AG04450 (cell line): ENCODE measurements around the gene URB1. TPM values are rescaled to one million over a fixed set of nuclear protein-coding genes. Genes with fewer than 3 reads are reported as not detected.

Experiments
- CTCF ChIA-PET: fragments of 300-600, 350-600 bp; formaldehyde crosslinking; extraction: SDS; loops from one replicate; lab custom pipeline; 2022; ENCODE audit warnings: antibody characterized with exemption, inconsistent platforms; lab: Charles Lee
- POLR2A ChIA-PET: fragments of 350-600 bp; formaldehyde crosslinking; extraction: SDS; loops from one replicate; lab custom pipeline; 2021; ENCODE audit warnings: antibody characterized with exemption, inconsistent platforms; lab: Yijun Ruan, JAX
- DNase-seq: peaks from one replicate; pipeline ENCODE4 v3.0.0-alpha.2; 2011; ENCODE audit warnings: low read depth, low spot score
- H3K27ac ChIP-seq: one replicate; pipeline ENCODE4 v1.5.1; 2012; ENCODE audit warnings: low read depth, low read length, control low read depth
- H3K27me3 ChIP-seq: one replicate; pipeline ENCODE4 v1.6.0; 2012; ENCODE audit warnings: low read length; ENCODE audit not compliant: control insufficient read depth, insufficient read depth
- H3K4me3 ChIP-seq: 2 replicates; pipeline ENCODE4 v1.5.1; 2011; ENCODE audit warnings: mild to moderate bottlenecking, low read depth, low read length, control low read depth
- H3K9me3 ChIP-seq: 2 replicates; pipeline ENCODE4 v1.5.1; 2012; ENCODE audit warnings: low read length; ENCODE audit not compliant: control insufficient read depth, insufficient read depth
- polyA plus RNA-seq: library from polyadenylated mRNA; depleted of rRNA; stranded (reverse); fragments of >200 nt; gene quantifications from 2 replicates; pipeline ENCODE4 v1.2.3, GENCODE V29; 2011
- TF ChIP-seq, protein P1 (sequence below): IDR thresholded peaks from 2 replicates; pipeline ENCODE4 v1.5.1; 2011; ENCODE audit warnings: low read depth, low read length, control low read depth, inconsistent platforms

The URB1 gene
- polyA plus RNA-seq, 1 experiment, result 7.6 TPM

DNA sequence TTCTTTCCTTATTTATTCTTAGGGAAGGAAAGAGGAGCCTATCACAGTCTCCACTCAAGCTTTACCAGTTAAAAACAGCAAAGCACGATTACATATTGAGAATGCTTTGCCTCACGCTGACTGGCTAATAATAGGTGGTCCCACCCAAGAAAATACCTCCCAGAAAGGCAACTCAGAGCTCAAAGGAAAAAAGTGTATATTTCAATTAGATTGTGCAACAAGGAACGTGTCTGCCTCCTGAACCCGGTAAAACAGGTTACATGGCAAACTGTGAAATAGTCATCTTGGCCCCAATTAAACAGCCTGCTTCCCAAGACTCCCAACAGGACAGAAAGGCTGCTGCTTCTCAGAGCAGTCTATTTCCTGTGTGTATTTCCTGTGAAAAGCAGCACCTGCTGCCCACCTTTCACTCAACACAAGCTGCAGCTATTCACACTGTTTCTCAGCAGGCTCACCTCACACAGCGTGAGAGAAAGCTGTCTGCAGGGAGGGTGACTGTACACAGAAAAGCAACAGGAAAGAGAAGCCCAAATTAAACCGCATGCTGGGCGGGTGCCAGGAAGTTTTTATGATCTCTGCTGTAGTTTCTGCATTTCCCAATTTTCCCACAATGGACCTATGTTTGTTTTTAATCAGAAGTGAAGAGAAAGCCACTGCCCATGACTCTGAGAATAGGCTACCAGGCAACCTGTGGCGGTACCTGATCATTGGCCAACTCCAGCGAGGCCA is 44.0 kb downstream of the URB1 start:
- CTCF ChIA-PET, result interaction anchor here (1.3 kb wide), 1 partner anchor 252 kb away, joined by 3 read pairs; no protein-coding TSS in a partner anchor
- Histone ChIP-seq H3K27ac (no peak overlapping the region), H3K9me3 (peaks cover 21% of the 10 kb centered on the region), H3K4me3 (no peak overlapping the region), H3K27me3 (no peaks in the 10 kb centered on the region)
- POLR2A ChIA-PET, result no interaction called here
- no peak for DNase-seq
- TF ChIP-seq, protein P1, sequence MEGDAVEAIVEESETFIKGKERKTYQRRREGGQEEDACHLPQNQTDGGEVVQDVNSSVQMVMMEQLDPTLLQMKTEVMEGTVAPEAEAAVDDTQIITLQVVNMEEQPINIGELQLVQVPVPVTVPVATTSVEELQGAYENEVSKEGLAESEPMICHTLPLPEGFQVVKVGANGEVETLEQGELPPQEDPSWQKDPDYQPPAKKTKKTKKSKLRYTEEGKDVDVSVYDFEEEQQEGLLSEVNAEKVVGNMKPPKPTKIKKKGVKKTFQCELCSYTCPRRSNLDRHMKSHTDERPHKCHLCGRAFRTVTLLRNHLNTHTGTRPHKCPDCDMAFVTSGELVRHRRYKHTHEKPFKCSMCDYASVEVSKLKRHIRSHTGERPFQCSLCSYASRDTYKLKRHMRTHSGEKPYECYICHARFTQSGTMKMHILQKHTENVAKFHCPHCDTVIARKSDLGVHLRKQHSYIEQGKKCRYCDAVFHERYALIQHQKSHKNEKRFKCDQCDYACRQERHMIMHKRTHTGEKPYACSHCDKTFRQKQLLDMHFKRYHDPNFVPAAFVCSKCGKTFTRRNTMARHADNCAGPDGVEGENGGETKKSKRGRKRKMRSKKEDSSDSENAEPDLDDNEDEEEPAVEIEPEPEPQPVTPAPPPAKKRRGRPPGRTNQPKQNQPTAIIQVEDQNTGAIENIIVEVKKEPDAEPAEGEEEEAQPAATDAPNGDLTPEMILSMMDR, result no peak

DNA sequence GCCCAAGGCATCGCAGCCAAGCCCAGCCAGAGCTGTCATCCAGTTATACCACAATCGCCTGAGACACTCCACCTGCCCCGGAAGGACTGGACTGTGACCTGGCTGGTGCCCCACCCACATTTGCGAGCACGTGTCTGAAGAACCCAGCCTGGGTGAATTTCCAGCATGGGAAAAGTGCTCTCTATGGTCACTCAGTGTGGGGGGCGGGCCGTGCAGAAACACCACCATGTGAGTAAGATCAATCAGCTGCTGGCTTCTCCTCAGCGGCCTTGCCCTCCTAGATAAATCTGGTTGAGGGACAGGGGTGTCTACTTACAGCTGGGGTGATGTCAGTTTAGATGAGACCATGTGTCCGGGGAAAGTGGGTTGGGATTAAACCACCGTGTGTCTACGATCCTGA is 44.8 kb downstream of the URB1 start:
- Histone ChIP-seq H3K27ac (no peak overlapping the region), H3K9me3 (peaks cover 21% of the 10 kb centered on the region), H3K4me3 (no peak overlapping the region), H3K27me3 (no peaks in the 10 kb centered on the region)
- ChIA-PET CTCF (interaction anchor here (1.3 kb wide), 1 partner anchor 253 kb away, joined by 3 read pairs; no protein-coding TSS in a partner anchor), POLR2A (no interaction called here)
- TF ChIP-seq, protein P1, result no peak
- DNase-seq, result no peak

DNA sequence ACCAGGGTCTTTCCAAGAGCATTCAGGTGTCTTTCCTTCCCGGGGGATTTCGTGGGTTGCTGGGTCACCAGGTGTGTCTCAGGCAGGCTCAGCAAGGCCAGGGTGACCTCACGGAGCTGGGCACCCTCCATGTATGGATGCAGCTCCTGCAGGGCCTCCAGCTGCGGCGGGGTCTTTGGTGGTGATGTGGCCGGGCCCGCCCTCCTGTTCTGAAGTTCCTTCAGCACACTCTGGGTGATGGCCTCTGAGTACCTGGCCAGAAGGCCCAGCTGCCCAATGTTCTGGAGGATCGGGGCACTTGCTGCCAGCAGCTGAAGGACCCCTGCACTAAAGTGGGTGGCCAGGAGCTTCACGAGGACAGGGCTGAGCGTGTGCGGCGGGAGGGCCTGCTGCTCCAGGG is 45.5 kb downstream of the URB1 start:
- Histone ChIP-seq H3K27ac (no peak overlapping the region), H3K4me3 (no peak overlapping the region), H3K9me3 (peaks cover 21% of the 10 kb centered on the region), H3K27me3 (no peaks in the 10 kb centered on the region)
- CTCF ChIA-PET, result interaction anchor here (0.6 kb wide), 1 partner anchor 55 kb away, joined by 3 read pairs; no protein-coding TSS in a partner anchor
- TF ChIP-seq, protein P1, result no peak
- no peak for DNase-seq
- POLR2A ChIA-PET, result no interaction called here

GRCh38 chr21:32346951-32347350 is 45.9 kb downstream of the URB1 start:
- DNase-seq, result no peak
- TF ChIP-seq, protein P1, result no peak
- CTCF ChIA-PET, result interaction anchor here (0.6 kb wide), 1 partner anchor 55 kb away, joined by 3 read pairs; no protein-coding TSS in a partner anchor
- Histone ChIP-seq H3K27me3 (no peaks in the 10 kb centered on the region), H3K4me3 (no peak overlapping the region), H3K27ac (no peak overlapping the region), H3K9me3 (peaks cover 21% of the 10 kb centered on the region)
- POLR2A ChIA-PET, result no interaction called here
